Peyer's patch (tissue), 4 donors: ENCODE measurements around the gene SCFD2.
"Not testable (repeated sequence)": the region's sequence is repeated elsewhere in the genome, so short reads cannot be mapped to it uniquely, and the experiment has no call there.

Experiments used
- POLR2A ChIP-seq, 2 donors: fragments of 450-650 bp; IDR thresholded peaks; one replicate each; pipeline ENCODE4 v1.5.1; 2017; ENCODE audit warnings: antibody characterized with exemption in 2 of 2, mild to moderate bottlenecking in 2 of 2, moderate library complexity in 2 of 2
- TF ChIP-seq, protein P1 (sequence below), 6 experiments: fragments of 450-650 bp in 4 of 6; fragments of 200-600 bp in 2 of 6; sonication (generic) in 1 of 6; IDR thresholded peaks; one replicate each; pipeline ENCODE4 v1.5.1; 2017 to 2019; ENCODE audit warnings: antibody characterized with exemption in 6 of 6, mild to moderate bottlenecking in 3 of 6, moderate library complexity in 1 of 6

DNA sequence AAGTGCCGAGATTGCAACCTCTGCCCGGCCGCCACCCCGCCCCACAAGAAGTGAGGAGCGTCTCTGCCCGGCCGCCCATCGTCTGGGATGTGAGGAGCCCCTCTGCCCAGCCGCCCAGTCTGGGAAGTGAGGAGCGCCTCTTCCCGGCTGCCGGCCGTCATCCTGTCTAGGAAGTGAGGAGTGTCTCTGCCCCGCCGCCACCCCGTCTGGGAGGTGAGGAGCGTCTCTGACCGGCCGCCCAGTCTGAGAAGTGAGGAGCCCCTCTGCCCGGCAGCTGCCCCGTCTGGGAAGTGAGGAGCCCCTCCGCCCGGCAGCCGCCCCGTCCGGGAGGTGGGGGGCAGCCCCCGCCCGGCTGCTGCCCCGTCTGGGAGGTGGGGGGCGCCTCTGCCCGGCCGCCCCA, 226.6 kb downstream of the SCFD2 start:
- TF ChIP-seq, protein P1, sequence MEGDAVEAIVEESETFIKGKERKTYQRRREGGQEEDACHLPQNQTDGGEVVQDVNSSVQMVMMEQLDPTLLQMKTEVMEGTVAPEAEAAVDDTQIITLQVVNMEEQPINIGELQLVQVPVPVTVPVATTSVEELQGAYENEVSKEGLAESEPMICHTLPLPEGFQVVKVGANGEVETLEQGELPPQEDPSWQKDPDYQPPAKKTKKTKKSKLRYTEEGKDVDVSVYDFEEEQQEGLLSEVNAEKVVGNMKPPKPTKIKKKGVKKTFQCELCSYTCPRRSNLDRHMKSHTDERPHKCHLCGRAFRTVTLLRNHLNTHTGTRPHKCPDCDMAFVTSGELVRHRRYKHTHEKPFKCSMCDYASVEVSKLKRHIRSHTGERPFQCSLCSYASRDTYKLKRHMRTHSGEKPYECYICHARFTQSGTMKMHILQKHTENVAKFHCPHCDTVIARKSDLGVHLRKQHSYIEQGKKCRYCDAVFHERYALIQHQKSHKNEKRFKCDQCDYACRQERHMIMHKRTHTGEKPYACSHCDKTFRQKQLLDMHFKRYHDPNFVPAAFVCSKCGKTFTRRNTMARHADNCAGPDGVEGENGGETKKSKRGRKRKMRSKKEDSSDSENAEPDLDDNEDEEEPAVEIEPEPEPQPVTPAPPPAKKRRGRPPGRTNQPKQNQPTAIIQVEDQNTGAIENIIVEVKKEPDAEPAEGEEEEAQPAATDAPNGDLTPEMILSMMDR (IDR thresholded peaks at IDR 0.05) = not testable (repeated sequence)
- TF ChIP-seq POLR2A (IDR thresholded peaks at IDR 0.05) = not testable (repeated sequence)
